ENCODE measurements around the gene TEX261. TPM values are rescaled to one million over a fixed set of nuclear protein-coding genes. Genes with fewer than 3 reads are reported as not detected.

The TEX261 gene
- total and polyA plus RNA-seq, 12 donors: 17.9 to 96.6 (median 49.5) TPM

DNA sequence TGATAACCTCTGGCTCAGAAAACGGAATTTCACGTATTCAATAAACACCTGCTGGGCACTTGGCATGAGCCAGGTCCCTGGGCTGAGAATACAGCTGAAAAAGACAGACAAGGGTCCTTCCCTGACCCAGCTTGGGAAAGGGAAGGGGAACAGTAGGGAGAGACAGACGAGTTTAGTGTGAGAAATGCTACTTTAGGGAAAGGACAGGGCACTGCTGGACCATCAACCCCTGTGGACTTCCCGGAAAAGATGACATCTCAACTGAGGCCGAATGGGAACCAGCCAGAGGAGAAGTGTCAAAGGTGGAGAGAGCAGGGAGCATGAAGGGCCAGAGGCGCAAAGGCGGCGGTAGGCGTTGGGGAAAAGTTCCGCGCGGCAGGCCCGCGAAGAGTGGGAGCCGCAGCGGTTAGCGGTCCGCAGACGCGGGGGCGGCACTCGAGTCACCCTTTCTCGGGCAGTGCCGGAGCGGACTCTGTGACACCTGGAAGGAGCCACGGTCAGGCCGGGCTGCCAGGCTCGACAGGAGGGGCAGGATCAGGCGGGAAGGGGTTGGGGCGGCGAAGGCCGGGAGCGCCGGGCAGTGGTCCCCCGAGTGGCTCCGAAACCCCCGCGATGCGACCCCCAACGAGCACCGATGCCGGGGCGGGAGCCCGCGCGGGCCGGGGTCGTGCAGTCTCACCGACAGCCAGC is 519 bp downstream of the TEX261 start:
- Histone ChIP-seq H3K27ac (peak overlapping the region in 4 of 5 donors; percentile 64 to 87 (median 71)), H3K4me1 (replicated peaks in 1 of 2) (peaks cover 8 to 13% of the 10 kb centered on the region in 2 donors), H3K4me3 (peak overlapping the region; percentile 10 to 97 (median 89)), H3K36me3 (replicated peaks in 1 of 2) (peaks cover 0 to 26% of the 10 kb centered on the region in 2 donors), H3K27me3 (no peaks in the 10 kb centered on the region), H3K9me3 (replicated peaks in 1 of 3) (no peaks in the 10 kb centered on the region)
- WGBS, 4 donors: 0 to 1% (median 0%) methylated on average over 21 to 49 of the region's 49 CpGs
- DNase-seq: peak in 5 of 7 donors; percentile 41 to 61 (median 46)
- intact Hi-C loops (cut with DNase I): no loop called here
- no peak for TF ChIP-seq CTCF (IDR thresholded peaks at IDR 0.05)
- TF ChIP-seq POLR2A (IDR thresholded peaks at IDR 0.05): no peak

DNA sequence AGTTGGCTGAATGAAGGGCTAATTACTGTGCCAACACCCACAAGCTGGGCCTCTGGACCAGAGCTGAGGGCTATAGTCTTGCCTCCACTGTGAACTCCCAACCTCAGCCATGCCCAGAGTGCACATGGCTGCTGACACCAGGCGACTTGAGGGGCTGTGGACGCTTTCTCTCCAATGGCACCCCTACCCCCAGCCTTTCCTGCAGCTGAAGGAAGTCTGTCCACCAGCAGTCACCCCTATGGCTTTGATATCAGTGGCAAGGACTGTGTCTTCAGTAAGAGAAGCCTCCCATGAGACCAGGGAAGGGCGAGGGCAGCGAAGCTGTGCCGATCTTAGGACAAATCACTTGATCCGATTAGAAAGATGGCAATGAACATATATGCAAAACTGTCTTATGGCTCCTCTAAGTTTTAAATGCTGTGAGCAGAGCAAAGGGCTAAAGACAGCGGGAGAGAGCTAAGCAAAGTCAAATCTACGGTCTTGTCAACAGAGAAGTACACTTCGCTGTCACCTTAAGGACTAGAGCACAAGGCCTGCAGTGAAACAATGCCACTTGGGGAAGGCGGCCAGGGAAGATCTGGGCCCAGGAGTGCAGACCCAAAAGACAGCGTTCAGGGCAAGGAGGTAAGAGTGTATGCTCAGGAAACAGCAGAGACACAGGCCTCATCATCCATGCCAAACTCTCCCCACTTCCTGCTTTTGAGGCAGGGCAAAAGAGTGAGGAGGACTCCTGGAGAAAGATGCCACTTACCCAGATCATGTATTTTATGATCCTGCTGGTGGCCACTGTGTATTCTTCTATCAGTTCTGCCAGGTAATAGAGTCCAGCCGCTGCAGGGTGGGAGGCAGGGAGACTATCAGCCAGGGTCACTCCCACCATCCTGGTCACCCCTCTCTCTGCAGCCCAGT is 1.5 kb downstream of the TEX261 start:
- intact Hi-C loops (cut with DNase I): no loop called here
- WGBS, 4 donors: 88 to 93% (median 89%) methylated on average over 10 to 12 of the region's 12 CpGs
- Histone ChIP-seq H3K27me3 (no peaks in the 10 kb centered on the region), H3K27ac (no peak overlapping the region), H3K4me1 (replicated peaks in 1 of 2) (peaks cover 8 to 13% of the 10 kb centered on the region in 2 donors), H3K9me3 (replicated peaks in 1 of 3) (no peaks in the 10 kb centered on the region), H3K36me3 (replicated peaks in 1 of 2) (peaks cover 0 to 36% of the 10 kb centered on the region in 2 donors), H3K4me3 (peak overlapping the region in 1 of 4 donors; percentile 89)
- TF ChIP-seq POLR2A (IDR thresholded peaks at IDR 0.05) (no peak), CTCF (IDR thresholded peaks at IDR 0.05) (no peak)
- DNase-seq: no peak

DNA sequence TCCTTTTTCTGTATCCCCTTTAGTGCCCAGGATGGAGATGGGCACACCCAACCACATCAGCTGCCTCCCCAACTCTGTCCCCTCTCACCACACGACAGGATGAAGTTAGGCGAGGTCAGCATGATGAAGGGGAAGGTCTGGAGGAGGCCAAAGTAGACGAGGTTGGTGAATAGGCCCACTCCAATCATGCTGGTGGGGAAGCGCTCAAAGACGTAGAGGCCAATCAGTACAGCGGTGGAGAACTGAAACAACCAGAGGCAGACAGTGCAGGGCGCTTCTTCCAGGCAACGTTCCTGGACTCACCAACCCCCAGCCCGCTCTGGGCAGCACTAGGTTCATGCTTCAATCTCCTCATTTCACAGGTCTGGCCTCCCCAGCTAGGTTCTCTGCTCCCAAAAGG is 2.9 kb downstream of the TEX261 start:
- DNase-seq: no peak
- Histone ChIP-seq H3K27ac (no peak overlapping the region), H3K4me1 (replicated peaks in 1 of 2) (peaks cover 8 to 13% of the 10 kb centered on the region in 2 donors), H3K27me3 (no peaks in the 10 kb centered on the region), H3K9me3 (replicated peaks in 1 of 3) (no peaks in the 10 kb centered on the region), H3K36me3 (replicated peaks in 1 of 2) (peaks cover 0 to 46% of the 10 kb centered on the region in 2 donors), H3K4me3 (no peak overlapping the region)
- WGBS, 4 donors: 78 to 90% (median 88%) methylated on average over 9 of the region's 9 CpGs
- intact Hi-C loops (cut with DNase I): no loop called here
- TF ChIP-seq POLR2A (IDR thresholded peaks at IDR 0.05) (no peak), CTCF (IDR thresholded peaks at IDR 0.05) (no peak)

DNA sequence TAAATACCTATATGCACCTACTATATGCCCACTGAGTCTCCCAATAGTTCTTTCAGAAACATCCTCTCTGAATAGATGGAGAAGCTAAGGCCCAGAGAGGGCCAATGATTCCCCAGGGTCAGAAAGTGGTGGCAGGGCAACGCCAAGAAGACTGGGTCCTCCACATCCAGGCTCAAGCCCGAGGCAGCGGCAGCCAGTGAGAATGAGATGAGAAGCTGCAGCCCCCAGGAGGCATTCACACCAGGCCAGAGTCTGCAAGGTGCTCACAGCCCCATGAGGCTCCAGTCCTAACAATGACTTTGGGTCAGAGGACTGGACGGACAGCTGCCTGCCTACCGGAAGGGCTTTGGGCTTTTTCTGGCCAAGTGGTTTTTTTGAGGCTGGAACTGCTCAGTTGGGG is 3.5 kb downstream of the TEX261 start:
- Histone ChIP-seq H3K4me1 (replicated peaks in 1 of 2) (peaks cover 8 to 13% of the 10 kb centered on the region in 2 donors), H3K27me3 (no peaks in the 10 kb centered on the region), H3K36me3 (replicated peaks in 1 of 2) (peaks cover 0 to 52% of the 10 kb centered on the region in 2 donors), H3K4me3 (no peak overlapping the region), H3K9me3 (replicated peaks in 1 of 3) (no peaks in the 10 kb centered on the region), H3K27ac (no peak overlapping the region)
- intact Hi-C loops (cut with DNase I): no loop called here
- DNase-seq: peak in 1 of 7 donors; percentile 47
- WGBS, 4 donors: 83 to 100% (median 94%) methylated on average over 3 to 5 of the region's 5 CpGs
- no peak for TF ChIP-seq POLR2A (IDR thresholded peaks at IDR 0.05)
- no peak for TF ChIP-seq CTCF (IDR thresholded peaks at IDR 0.05)

Data from adrenal gland (tissue), 12 donors.